Measurements from ENCODE around the gene ERBB4. TPM values are rescaled to one million over a fixed set of nuclear protein-coding genes. Genes with fewer than 3 reads are reported as not detected.

The ERBB4 gene
- total RNA-seq, 1 donor from 2014 or later = 22.6 TPM

DNA sequence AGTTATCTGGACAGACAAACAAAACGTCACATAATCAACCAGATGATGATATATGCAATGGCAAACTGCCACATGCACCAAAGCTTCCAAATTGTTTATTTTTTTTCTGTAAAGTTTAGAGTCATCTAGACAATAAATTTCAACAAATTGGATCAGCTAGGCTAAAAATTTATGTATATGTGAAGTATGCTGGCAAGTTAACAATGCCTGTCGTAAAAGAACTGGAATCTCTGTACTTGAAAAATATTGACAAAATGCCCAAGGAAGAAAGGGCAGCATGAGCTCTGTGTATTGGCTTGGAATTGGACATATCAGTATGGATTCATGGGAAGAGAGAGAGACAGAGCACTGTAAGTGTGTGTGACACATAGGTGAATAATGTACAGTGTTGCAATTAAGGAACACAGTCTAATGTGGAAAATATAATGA, 309.8 kb downstream of the ERBB4 start:
- H3K9me3 ChIP-seq = no peaks in the 10 kb centered on the region
- intact Hi-C loops (cut with DNase I) = no loop called here
- H3K27ac ChIP-seq = no peak overlapping the region
- no peaks in the 10 kb centered on the region for H3K4me1 ChIP-seq
- no peaks in the 10 kb centered on the region for H3K27me3 ChIP-seq
- no peak overlapping the region for H3K4me3 ChIP-seq
- no peaks in the 10 kb centered on the region for H3K36me3 ChIP-seq
- DNase-seq (no peak), ATAC-seq (no peak)
- TF ChIP-seq, protein P1, sequence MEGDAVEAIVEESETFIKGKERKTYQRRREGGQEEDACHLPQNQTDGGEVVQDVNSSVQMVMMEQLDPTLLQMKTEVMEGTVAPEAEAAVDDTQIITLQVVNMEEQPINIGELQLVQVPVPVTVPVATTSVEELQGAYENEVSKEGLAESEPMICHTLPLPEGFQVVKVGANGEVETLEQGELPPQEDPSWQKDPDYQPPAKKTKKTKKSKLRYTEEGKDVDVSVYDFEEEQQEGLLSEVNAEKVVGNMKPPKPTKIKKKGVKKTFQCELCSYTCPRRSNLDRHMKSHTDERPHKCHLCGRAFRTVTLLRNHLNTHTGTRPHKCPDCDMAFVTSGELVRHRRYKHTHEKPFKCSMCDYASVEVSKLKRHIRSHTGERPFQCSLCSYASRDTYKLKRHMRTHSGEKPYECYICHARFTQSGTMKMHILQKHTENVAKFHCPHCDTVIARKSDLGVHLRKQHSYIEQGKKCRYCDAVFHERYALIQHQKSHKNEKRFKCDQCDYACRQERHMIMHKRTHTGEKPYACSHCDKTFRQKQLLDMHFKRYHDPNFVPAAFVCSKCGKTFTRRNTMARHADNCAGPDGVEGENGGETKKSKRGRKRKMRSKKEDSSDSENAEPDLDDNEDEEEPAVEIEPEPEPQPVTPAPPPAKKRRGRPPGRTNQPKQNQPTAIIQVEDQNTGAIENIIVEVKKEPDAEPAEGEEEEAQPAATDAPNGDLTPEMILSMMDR (IDR thresholded peaks at IDR 0.05) = no peak

DNA sequence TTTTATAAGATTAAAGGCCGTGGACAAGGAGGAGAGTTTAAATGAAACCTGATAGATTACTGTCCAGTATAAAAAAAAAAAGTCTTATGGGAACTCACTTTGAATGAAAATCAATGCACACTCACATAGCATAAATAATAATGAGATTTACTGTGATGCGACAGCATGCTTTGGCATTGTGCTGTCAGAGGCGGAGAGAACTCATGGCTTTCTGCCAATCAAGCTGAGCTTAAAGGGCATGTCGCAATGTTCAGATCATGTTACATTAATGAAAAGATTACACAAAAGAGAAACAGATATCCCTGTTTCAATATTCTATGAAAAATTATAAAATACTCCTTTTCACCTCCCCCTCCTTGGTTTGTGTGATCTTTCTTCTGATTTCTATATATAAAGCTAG, 310.8 kb downstream of the ERBB4 start:
- TF ChIP-seq, protein P1 (IDR thresholded peaks at IDR 0.05) = no peak
- Histone ChIP-seq H3K9me3 (no peaks in the 10 kb centered on the region), H3K36me3 (no peaks in the 10 kb centered on the region), H3K27me3 (no peaks in the 10 kb centered on the region), H3K4me3 (no peak overlapping the region), H3K27ac (no peak overlapping the region), H3K4me1 (no peaks in the 10 kb centered on the region)
- ATAC-seq (peak; percentile 45), DNase-seq (no peak)
- intact Hi-C loops (cut with DNase I) = no loop called here

DNA sequence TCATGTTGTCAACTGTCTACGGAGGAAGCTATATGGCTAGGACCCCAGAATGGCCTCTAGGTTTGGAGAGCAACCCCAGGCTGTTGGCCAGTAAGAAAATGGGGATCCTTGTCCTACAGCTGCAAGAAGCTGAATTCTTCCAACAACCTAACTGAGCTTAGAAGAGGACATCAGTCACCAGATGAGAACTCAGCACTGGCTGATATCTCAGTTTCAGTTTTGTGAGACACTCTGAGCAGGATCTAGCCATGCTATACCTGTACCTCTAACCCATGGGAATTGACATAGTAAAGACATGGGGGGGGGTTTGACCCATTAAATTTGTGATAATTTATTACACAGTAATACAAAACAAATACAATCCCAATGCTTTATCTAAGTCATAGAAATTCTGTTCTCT, 312.5 kb downstream of the ERBB4 start:
- no peak for ATAC-seq
- intact Hi-C loops (cut with DNase I) = no loop called here
- Histone ChIP-seq H3K27me3 (no peaks in the 10 kb centered on the region), H3K4me3 (no peak overlapping the region), H3K27ac (no peak overlapping the region), H3K36me3 (no peaks in the 10 kb centered on the region), H3K9me3 (no peaks in the 10 kb centered on the region), H3K4me1 (no peaks in the 10 kb centered on the region)
- DNase-seq = no peak
- TF ChIP-seq, protein P1 (IDR thresholded peaks at IDR 0.05) = no peak

DNA sequence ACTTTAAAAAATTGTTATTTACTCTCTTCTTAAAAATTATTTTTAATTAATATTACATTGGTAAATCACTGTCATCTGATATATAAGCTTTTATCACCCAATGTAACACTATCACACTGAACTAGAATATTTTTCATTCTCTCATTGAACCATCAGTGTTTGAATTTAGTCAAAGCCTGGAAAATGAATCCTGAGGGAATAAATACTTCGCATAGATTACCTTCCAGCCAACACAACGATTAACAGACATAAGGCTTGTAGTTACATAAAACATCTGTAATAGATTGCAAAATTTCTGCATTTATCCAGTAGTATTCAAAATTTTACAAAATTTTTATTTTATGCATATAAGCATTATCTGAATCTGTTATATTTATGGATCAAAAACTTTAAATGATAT, 314.9 kb downstream of the ERBB4 start:
- Histone ChIP-seq H3K9me3 (no peaks in the 10 kb centered on the region), H3K36me3 (no peaks in the 10 kb centered on the region), H3K27ac (no peak overlapping the region), H3K4me1 (no peaks in the 10 kb centered on the region), H3K27me3 (no peaks in the 10 kb centered on the region), H3K4me3 (no peak overlapping the region)
- ATAC-seq (no peak), DNase-seq (no peak)
- TF ChIP-seq, protein P1 (IDR thresholded peaks at IDR 0.05) = no peak
- intact Hi-C loops (cut with DNase I) = no loop called here

DNA sequence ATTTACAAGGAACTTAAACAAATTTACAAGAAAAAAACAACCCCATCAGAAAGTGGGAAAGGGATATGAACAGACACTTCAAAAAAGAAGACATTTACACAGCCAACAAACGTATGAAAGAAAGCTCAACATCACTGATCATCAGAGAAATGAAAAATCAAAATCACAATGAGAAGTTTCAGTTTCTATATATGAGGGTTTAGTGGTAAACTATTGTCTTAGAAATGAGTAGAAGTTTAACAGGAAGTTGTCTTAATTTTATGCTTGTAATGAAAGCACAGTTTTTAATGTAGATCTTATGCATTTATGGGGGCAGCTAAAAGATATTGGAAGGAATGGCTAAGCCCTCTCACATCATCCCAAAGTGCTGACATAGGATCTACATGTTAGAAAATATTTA, 325.4 kb downstream of the ERBB4 start:
- intact Hi-C loops (cut with DNase I) = no loop called here
- no peak for ATAC-seq

More for the DNA sequence above, 325.4 kb downstream of the ERBB4 start:
- Histone ChIP-seq H3K4me3 (no peak overlapping the region), H3K4me1 (no peaks in the 10 kb centered on the region), H3K36me3 (no peaks in the 10 kb centered on the region), H3K9me3 (no peaks in the 10 kb centered on the region), H3K27ac (no peak overlapping the region), H3K27me3 (no peaks in the 10 kb centered on the region)
- no peak for DNase-seq
- TF ChIP-seq, protein P1 (IDR thresholded peaks at IDR 0.05) = no peak

All from upper lobe of right lung (tissue), 1 donor.